ENCODE measurements around the gene EDC3. TPM values are rescaled to one million over a fixed set of nuclear protein-coding genes. Genes with fewer than 3 reads are reported as not detected.
"Not testable (repeated sequence)": the region's sequence is repeated elsewhere in the genome, so short reads cannot be mapped to it uniquely, and the experiment has no call there.

The EDC3 gene
- polyA plus RNA-seq, 5 donors, result 38.3 to 43.7 (median 39.9) TPM

- DNase-seq, result no peak
Observed at GRCh38 chr15:74611834-74612233, 84.0 kb downstream of the EDC3 start.

- no peak for DNase-seq
Observed at GRCh38 chr15:74611341-74611740, 84.5 kb downstream of the EDC3 start.

GRCh38 chr15:74610302-74610951 lies 85.4 kb downstream of the EDC3 start:
- DNase-seq, result peak; percentile 68 to 69

- DNase-seq, result no peak
Observed at GRCh38 chr15:74609938-74610301, 85.9 kb downstream of the EDC3 start.

- no peak for DNase-seq
Observed at GRCh38 chr15:74608786-74609185, 87.0 kb downstream of the EDC3 start.

- DNase-seq, result no peak
Observed at GRCh38 chr15:74605795-74606150, 90.1 kb downstream of the EDC3 start.

GRCh38 chr15:74604983-74605794 lies 90.6 kb downstream of the EDC3 start:
- no peak for DNase-seq

GRCh38 chr15:74603789-74604705 lies 91.8 kb downstream of the EDC3 start:
- DNase-seq, result no peak

GRCh38 chr15:74603026-74603788 lies 92.6 kb downstream of the EDC3 start:
- no peak for DNase-seq

GRCh38 chr15:74599156-74599555 lies 96.7 kb downstream of the EDC3 start:
- no peak for DNase-seq

GRCh38 chr15:74598126-74598842 lies 97.5 kb downstream of the EDC3 start:
- peak; percentile 86 to 88 for DNase-seq

- not testable (repeated sequence) for DNase-seq
Observed at GRCh38 chr15:74597146-74597705, 98.6 kb downstream of the EDC3 start.

GRCh38 chr15:74596736-74597135 lies 99.1 kb downstream of the EDC3 start:
- DNase-seq, result not testable (repeated sequence)

- no peak for DNase-seq
Observed at GRCh38 chr15:74595271-74595670, 100.6 kb downstream of the EDC3 start.

- DNase-seq, result no peak
Observed at GRCh38 chr15:74594455-74594854, 101.4 kb downstream of the EDC3 start.

- no peak for DNase-seq
Observed at GRCh38 chr15:74593122-74593521, 102.7 kb downstream of the EDC3 start.

- DNase-seq, result no peak
Observed at GRCh38 chr15:74592222-74592621, 103.6 kb downstream of the EDC3 start.

GRCh38 chr15:74589826-74590225 lies 106.0 kb downstream of the EDC3 start:
- no peak for DNase-seq

- no peak for DNase-seq
Observed at GRCh38 chr15:74585857-74586256, 110.0 kb downstream of the EDC3 start.

GRCh38 chr15:74585191-74585590 lies 110.6 kb downstream of the EDC3 start:
- no peak for DNase-seq

- DNase-seq, result no peak
Observed at GRCh38 chr15:74584779-74585178, 111.0 kb downstream of the EDC3 start.

All from right lung (tissue), 5 donors.